OCI-LY7 (cell line): ENCODE measurements around the gene UGT1A9. TPM values are rescaled to one million over a fixed set of nuclear protein-coding genes. Genes with fewer than 3 reads are reported as not detected.

Source experiments
- BruUV-seq: library from RNA; stranded (reverse); fragments of 400-500 nt; replicated peaks from 2 replicates; lab custom pipeline; 2021; lab: Mats Ljungman, UMichigan
- CTCF ChIA-PET: fragments of 300-600 bp; sonication (Branson Sonifier 250); formaldehyde crosslinking; loops from one replicate; lab custom pipeline; 2022; ENCODE audit warnings: antibody characterized with exemption; ENCODE audit not compliant: unreplicated experiment; lab: Charles Lee
- POLR2A ChIA-PET: fragments of 300-600 bp; sonication (Branson Sonifier 250); formaldehyde crosslinking; loops from one replicate; lab custom pipeline; 2022; ENCODE audit warnings: antibody characterized with exemption; lab: Charles Lee
- DNase-seq: peaks from one replicate; pipeline ENCODE4 v3.0.0-alpha.2; 2015; ENCODE audit warnings: low spot score
- H2AFZ ChIP-seq: fragments of 200-600 bp; sonication (generic), shearing (Covaris generic); 2 replicates; pipeline ENCODE4 v1.6.1; 2014; ENCODE audit warnings: mild to moderate bottlenecking, antibody characterized with exemption, low read length, moderate library complexity
- H3K27ac ChIP-seq: fragments of 200-600 bp; sonication (generic); 2 replicates; pipeline ENCODE4 v1.5.1; 2014; ENCODE audit warnings: mixed run types, low read depth, mild to moderate bottlenecking, moderate library complexity, low read length, inconsistent platforms; ENCODE audit not compliant: poor library complexity, severe bottlenecking
- H3K36me3 ChIP-seq: fragments of 200-600 bp; sonication (generic); 2 replicates; pipeline ENCODE4 v1.6.1; 2014; ENCODE audit warnings: mild to moderate bottlenecking, antibody characterized with exemption, low read length, moderate library complexity, mixed read lengths; ENCODE audit not compliant: insufficient read depth
- H3K4me1 ChIP-seq: fragments of 200-600 bp; sonication (generic); 2 replicates; pipeline ENCODE4 v1.5.1; 2014; ENCODE audit warnings: mild to moderate bottlenecking, low read length; ENCODE audit not compliant: insufficient read depth, poor library complexity, severe bottlenecking
- H3K4me2 ChIP-seq: fragments of 200-600 bp; sonication (generic); 2 replicates; pipeline ENCODE4 v1.6.1; 2014; ENCODE audit warnings: mild to moderate bottlenecking, low read length
- H3K4me3 ChIP-seq: fragments of 200-600 bp; sonication (generic); 2 replicates; pipeline ENCODE4 v1.5.1; 2014; ENCODE audit warnings: mild to moderate bottlenecking, low read depth, low read length; ENCODE audit not compliant: poor library complexity, severe bottlenecking
- H3K79me2 ChIP-seq: fragments of 200-600 bp; sonication (generic); 2 replicates; pipeline ENCODE4 v1.6.1; 2016; ENCODE audit warnings: low read depth, mild to moderate bottlenecking, low read length, moderate library complexity, mixed read lengths; ENCODE audit not compliant: insufficient read depth
- H3K9me2 ChIP-seq: fragments of 200-600 bp; sonication (generic); 2 replicates; pipeline ENCODE4 v1.6.1; 2016; ENCODE audit warnings: mild to moderate bottlenecking, low read length, mixed read lengths; ENCODE audit not compliant: insufficient read depth
- H3K9me3 ChIP-seq: fragments of 200-600 bp; sonication (generic); 2 replicates; pipeline ENCODE4 v1.6.1; 2014; ENCODE audit warnings: mild to moderate bottlenecking, mixed run types, low read length, mixed read lengths
- H4K20me1 ChIP-seq: fragments of 200-600 bp; sonication (generic); 2 replicates; pipeline ENCODE4 v1.6.1; 2014; ENCODE audit warnings: mild to moderate bottlenecking, antibody characterized with exemption, low read length, moderate library complexity, mixed read lengths; ENCODE audit not compliant: insufficient read depth
- EZH2phosphoT487 ChIP-seq: fragments of 200-600 bp; sonication (generic); IDR thresholded peaks from 2 replicates; pipeline ENCODE4 v1.6.1; 2018; ENCODE audit warnings: low read depth, borderline replicate concordance, mild to moderate bottlenecking, mixed run types, antibody characterized with exemption, low read length, moderate library complexity, mixed read lengths
- intact Hi-C: fragments of 100-400 bp; cut with micrococcal nuclease; formaldehyde crosslinking; loops from one replicate; pipeline ENCODE4 v1.10.0; 2022; ENCODE audit not compliant: unreplicated experiment
- total RNA-seq, 2 experiments: library from RNA; depleted of rRNA in 1 of 2; stranded (reverse); fragments of >200 nt in 1 of 2; shearing (Covaris generic) in 1 of 2; gene quantifications; 2 replicates each; pipeline ENCODE4 v1.2.3, GENCODE V29; 2014 to 2022
- TF ChIP-seq, protein P1 (sequence below): fragments of 200-600 bp; sonication (generic); conservative IDR thresholded peaks from 2 replicates; pipeline ENCODE4 v1.5.1; 2014; ENCODE audit warnings: mild to moderate bottlenecking, antibody characterized with exemption, low read length, moderate library complexity, mixed read lengths

Gene UGT1A9
- total RNA-seq, 2 experiments from 2014 or later: not detected

DNA sequence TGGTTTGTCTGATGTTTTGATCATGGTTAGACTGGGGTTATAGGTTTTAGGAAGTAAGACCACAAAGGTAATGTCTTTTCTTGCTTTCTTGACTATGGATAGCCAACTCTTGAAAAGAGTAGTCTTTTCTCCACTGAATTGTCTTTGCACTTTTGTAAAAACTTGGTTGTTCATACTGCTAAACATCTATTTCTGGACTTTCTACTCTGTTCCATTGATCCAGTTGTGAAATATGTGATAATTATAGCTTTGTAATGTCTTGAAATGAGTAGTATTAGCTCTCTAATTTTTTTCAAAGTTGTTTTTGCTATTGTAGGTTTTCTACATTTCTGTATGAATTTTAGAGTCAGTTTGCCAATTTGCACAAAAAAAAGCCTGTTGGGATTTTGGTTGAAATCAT, 13.1 kb upstream of the UGT1A9 start:
- TF ChIP-seq, protein P1, sequence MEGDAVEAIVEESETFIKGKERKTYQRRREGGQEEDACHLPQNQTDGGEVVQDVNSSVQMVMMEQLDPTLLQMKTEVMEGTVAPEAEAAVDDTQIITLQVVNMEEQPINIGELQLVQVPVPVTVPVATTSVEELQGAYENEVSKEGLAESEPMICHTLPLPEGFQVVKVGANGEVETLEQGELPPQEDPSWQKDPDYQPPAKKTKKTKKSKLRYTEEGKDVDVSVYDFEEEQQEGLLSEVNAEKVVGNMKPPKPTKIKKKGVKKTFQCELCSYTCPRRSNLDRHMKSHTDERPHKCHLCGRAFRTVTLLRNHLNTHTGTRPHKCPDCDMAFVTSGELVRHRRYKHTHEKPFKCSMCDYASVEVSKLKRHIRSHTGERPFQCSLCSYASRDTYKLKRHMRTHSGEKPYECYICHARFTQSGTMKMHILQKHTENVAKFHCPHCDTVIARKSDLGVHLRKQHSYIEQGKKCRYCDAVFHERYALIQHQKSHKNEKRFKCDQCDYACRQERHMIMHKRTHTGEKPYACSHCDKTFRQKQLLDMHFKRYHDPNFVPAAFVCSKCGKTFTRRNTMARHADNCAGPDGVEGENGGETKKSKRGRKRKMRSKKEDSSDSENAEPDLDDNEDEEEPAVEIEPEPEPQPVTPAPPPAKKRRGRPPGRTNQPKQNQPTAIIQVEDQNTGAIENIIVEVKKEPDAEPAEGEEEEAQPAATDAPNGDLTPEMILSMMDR: no peak
- TF ChIP-seq EZH2phosphoT487: no peak
- Histone ChIP-seq H2AFZ (no peak overlapping the region), H3K9me2 (no peaks in the 10 kb centered on the region), H4K20me1 (no peaks in the 10 kb centered on the region), H3K4me1 (no peaks in the 10 kb centered on the region), H3K4me2 (no peak overlapping the region), H3K4me3 (no peak overlapping the region), H3K79me2 (no peaks in the 10 kb centered on the region), H3K36me3 (no peaks in the 10 kb centered on the region), H3K27ac (no peak overlapping the region), H3K9me3 (no peaks in the 10 kb centered on the region)
- no peak for DNase-seq
- ChIA-PET CTCF (no interaction called here), POLR2A (no interaction called here)
- no TSS peak for BruUV-seq
- intact Hi-C loops: no loop called here

DNA sequence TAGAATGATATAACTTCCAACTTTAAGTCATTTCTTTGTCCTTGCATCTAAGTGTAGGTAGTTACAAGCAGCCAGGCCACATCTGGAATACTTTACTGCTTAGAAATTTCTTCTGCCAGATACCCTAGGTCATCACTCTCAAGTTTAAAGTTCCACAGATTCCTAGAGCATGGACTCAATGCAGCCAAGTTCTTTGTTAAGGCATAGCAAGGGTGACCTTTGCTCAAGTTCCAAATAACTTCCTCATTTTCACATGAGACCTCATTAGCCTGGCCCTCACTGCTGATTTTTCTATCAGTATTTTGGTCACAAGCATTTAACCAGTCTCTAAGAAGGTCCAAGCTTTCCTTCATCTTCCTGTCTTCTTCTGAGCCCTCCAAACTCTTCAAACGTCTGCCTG, 7.8 kb upstream of the UGT1A9 start:
- CTCF ChIA-PET: no interaction called here
- Histone ChIP-seq H3K27ac (no peak overlapping the region), H3K9me3 (no peaks in the 10 kb centered on the region), H3K9me2 (peaks cover 3% of the 10 kb centered on the region; the same call in 1 of the 2 replicates), H3K4me1 (no peaks in the 10 kb centered on the region), H3K4me2 (no peak overlapping the region), H2AFZ (no peak overlapping the region), H4K20me1 (no peaks in the 10 kb centered on the region), H3K79me2 (no peaks in the 10 kb centered on the region), H3K4me3 (no peak overlapping the region), H3K36me3 (no peaks in the 10 kb centered on the region)
- POLR2A ChIA-PET: no interaction called here
- intact Hi-C loops: no loop called here
- DNase-seq: no peak
- TF ChIP-seq, protein P1: no peak
- TF ChIP-seq EZH2phosphoT487: no peak
- no TSS peak for BruUV-seq

DNA sequence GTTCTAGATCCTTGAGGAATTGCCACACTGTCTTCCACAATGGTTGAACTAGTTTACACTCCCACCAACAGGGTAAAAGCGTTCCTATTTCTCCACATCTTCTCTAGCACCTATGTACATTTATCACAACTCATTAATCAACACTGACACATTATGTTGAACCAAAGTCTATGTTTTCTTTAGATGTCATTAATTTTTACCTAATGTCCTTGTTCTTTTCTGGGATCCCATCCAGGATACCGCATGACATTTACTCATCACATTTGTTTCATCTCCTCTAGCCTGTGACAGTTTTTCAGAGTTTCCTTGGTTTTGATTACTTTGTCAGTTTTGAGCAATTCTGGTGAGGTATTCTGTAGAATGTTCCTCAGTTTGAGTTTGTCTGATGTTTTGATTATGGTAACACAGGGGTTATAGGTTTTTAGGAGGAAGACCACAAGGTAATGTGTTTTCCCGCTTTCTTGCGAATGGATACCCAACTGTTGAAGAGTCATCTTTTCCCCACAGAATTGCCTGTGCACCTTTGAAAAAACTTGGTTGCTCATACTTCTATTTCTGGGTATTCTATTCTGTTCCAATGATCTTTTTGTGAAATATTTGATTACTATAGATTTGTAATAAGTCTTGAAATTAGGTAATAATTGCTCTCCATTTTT, 3.0 kb upstream of the UGT1A9 start:
- Histone ChIP-seq H3K4me2 (no peak overlapping the region), H3K9me3 (no peaks in the 10 kb centered on the region), H2AFZ (no peak overlapping the region), H3K79me2 (no peaks in the 10 kb centered on the region), H3K27ac (no peak overlapping the region), H3K36me3 (no peaks in the 10 kb centered on the region), H4K20me1 (no peaks in the 10 kb centered on the region), H3K4me3 (no peak overlapping the region), H3K9me2 (peaks cover 3% of the 10 kb centered on the region; the same call in 1 of the 2 replicates), H3K4me1 (no peaks in the 10 kb centered on the region)
- POLR2A ChIA-PET: no interaction called here
- CTCF ChIA-PET: no interaction called here
- no peak for TF ChIP-seq EZH2phosphoT487
- no TSS peak for BruUV-seq
- DNase-seq: no peak
- intact Hi-C loops: no loop called here
